GM21723 (cell line): ENCODE data around the gene NUDT15.

Experiments used
- ATAC-seq: cut with Tn5 transposase; IDR thresholded peaks from one replicate; pipeline ENCODE4 v1.9.1; 2021; ENCODE audit warnings: mild to moderate bottlenecking, moderate library complexity; ENCODE audit not compliant: unreplicated experiment

NUDT15 gene

GRCh38 chr13:48096670-48097069, 59.1 kb downstream of the NUDT15 start:
- ATAC-seq = no peak
